AG04450 (cell line): ENCODE measurements around the gene SSBP4. TPM values are rescaled to one million over a fixed set of nuclear protein-coding genes. Genes with fewer than 3 reads are reported as not detected.

Experiments used
- CTCF ChIA-PET: fragments of 300-600, 350-600 bp; formaldehyde crosslinking; extraction: SDS; loops from one replicate; lab custom pipeline; 2022; ENCODE audit warnings: antibody characterized with exemption, inconsistent platforms; lab: Charles Lee
- POLR2A ChIA-PET: fragments of 350-600 bp; formaldehyde crosslinking; extraction: SDS; loops from one replicate; lab custom pipeline; 2021; ENCODE audit warnings: antibody characterized with exemption, inconsistent platforms; lab: Yijun Ruan, JAX
- DNase-seq: peaks from one replicate; pipeline ENCODE4 v3.0.0-alpha.2; 2011; ENCODE audit warnings: low read depth, low spot score
- H3K27ac ChIP-seq: one replicate; pipeline ENCODE4 v1.5.1; 2012; ENCODE audit warnings: low read depth, low read length, control low read depth
- H3K27me3 ChIP-seq: one replicate; pipeline ENCODE4 v1.6.0; 2012; ENCODE audit warnings: low read length; ENCODE audit not compliant: control insufficient read depth, insufficient read depth
- H3K4me3 ChIP-seq: 2 replicates; pipeline ENCODE4 v1.5.1; 2011; ENCODE audit warnings: mild to moderate bottlenecking, low read depth, low read length, control low read depth
- H3K9me3 ChIP-seq: 2 replicates; pipeline ENCODE4 v1.5.1; 2012; ENCODE audit warnings: low read length; ENCODE audit not compliant: control insufficient read depth, insufficient read depth
- polyA plus RNA-seq: library from polyadenylated mRNA; depleted of rRNA; stranded (reverse); fragments of >200 nt; gene quantifications from 2 replicates; pipeline ENCODE4 v1.2.3, GENCODE V29; 2011
- TF ChIP-seq, protein P1 (sequence below): IDR thresholded peaks from 2 replicates; pipeline ENCODE4 v1.5.1; 2011; ENCODE audit warnings: low read depth, low read length, control low read depth, inconsistent platforms

The SSBP4 gene
- polyA plus RNA-seq, 1 experiment, result 9.4 TPM

DNA sequence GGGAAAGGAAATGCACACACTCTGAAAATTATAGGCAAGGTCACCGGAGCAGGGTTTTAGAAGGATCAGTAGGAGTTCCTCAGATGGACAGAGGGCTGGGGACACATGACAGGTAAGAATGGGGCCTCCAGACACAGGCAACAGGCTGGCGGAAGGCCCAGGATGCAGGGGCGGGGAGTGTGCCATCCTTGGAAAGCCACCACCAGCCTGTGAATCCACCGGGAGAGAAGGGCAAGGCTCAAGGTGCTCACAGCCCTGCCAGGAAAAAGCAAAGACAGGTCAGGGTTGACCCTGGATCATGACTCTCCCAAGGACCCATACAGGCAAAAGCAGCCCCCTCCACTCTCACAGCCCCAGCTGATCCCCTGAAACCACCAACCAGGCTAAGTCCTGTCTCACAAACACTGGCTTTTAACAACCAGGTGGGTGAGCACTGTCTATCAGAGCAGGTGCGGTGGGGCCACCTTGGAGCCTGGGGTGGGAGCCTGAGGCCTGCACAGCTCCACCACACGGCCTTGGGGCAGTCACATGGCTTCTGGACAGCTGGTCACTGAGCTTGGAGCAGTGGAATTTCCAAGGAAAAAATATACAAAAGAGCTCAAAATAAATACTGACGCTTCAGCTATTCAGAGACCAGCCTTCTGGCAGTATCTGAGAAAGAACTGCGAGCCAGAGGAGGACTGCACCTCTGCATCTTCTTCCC lies 54.0 kb downstream of the SSBP4 start:
- no peak for DNase-seq
- ChIA-PET CTCF (interaction anchor here (0.5 to 2.1 kb wide), 4 partner anchors 12 to 374 kb away, joined by 3 to 9 read pairs (median 4); no protein-coding TSS in a partner anchor), POLR2A (interaction anchor here (0.6 to 1.5 kb wide), 4 partner anchors 20 to 49 kb away, joined by 4 to 5 read pairs (median 4); partner anchors contain the start of gene ELL)
- Histone ChIP-seq H3K9me3 (no peaks in the 10 kb centered on the region; the same call in 1 of the 2 replicates), H3K27me3 (no peaks in the 10 kb centered on the region), H3K4me3 (no peak overlapping the region), H3K27ac (peak overlapping the region; percentile 47)
- TF ChIP-seq, protein P1, sequence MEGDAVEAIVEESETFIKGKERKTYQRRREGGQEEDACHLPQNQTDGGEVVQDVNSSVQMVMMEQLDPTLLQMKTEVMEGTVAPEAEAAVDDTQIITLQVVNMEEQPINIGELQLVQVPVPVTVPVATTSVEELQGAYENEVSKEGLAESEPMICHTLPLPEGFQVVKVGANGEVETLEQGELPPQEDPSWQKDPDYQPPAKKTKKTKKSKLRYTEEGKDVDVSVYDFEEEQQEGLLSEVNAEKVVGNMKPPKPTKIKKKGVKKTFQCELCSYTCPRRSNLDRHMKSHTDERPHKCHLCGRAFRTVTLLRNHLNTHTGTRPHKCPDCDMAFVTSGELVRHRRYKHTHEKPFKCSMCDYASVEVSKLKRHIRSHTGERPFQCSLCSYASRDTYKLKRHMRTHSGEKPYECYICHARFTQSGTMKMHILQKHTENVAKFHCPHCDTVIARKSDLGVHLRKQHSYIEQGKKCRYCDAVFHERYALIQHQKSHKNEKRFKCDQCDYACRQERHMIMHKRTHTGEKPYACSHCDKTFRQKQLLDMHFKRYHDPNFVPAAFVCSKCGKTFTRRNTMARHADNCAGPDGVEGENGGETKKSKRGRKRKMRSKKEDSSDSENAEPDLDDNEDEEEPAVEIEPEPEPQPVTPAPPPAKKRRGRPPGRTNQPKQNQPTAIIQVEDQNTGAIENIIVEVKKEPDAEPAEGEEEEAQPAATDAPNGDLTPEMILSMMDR, result no peak

DNA sequence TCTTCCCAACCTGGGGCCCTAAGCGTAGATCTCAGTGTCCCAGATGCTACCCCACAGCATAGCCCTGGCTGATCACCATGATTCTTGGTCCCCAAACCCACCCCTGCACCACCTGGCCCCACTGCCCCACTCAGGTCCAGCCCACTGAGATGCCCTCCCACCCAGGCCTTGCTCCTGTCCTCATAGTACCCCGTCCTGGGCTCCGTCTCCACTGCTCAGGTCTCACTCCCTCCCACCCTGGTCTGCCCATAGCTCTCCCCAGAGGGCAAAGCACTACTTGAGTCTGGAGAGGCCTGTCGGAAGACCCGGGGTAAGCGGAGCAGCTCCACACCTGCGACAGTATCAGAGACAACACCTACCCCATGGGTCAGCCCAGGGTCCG lies 54.5 kb downstream of the SSBP4 start:
- POLR2A ChIA-PET, result interaction anchor here (0.6 to 1.5 kb wide), 3 partner anchors 19 to 48 kb away, joined by 4 to 5 read pairs (median 4); partner anchors contain the start of gene ELL
- TF ChIP-seq, protein P1, result no peak
- Histone ChIP-seq H3K27me3 (no peaks in the 10 kb centered on the region), H3K4me3 (no peak overlapping the region), H3K9me3 (no peaks in the 10 kb centered on the region; the same call in 1 of the 2 replicates), H3K27ac (peak overlapping the region; percentile 47)
- CTCF ChIA-PET, result interaction anchor here (1.0 to 2.1 kb wide), 3 partner anchors 13 to 374 kb away, joined by 4 to 9 read pairs (median 5); no protein-coding TSS in a partner anchor
- no peak for DNase-seq

DNA sequence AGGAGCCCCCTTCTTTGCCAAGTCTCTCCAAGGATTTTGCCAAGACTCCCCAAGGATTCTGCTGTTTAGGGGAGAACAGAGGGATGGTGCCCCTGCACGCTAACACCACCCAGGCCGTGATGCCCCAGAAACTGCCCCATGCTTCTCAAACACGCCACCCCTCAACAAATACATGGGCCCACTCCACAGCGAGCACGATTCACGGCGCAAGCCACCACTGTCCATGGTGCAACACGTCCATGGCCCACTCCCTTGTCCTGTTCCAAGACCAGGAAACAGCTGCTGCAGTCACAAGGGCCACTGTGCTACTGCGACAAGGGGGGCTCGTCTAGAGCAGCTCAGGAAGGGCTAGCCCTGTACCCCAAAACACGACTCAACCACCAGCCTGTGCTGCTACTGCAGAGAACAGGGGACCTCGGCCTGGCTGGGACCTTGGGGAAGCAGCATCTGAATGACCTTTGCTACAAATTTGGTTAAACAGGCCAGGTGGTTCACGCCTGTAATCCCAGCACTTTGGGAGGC lies 55.2 kb downstream of the SSBP4 start:
- POLR2A ChIA-PET, result interaction anchor here (1.5 kb wide), 1 partner anchor 47 kb away, joined by 4 read pairs; the partner anchor contains the start of gene ELL
- H3K9me3 ChIP-seq, result no peaks in the 10 kb centered on the region; the same call in 1 of the 2 replicates
- no peak overlapping the region for H3K27ac ChIP-seq
- DNase-seq, result no peak
- H3K27me3 ChIP-seq, result no peaks in the 10 kb centered on the region
- no peak overlapping the region for H3K4me3 ChIP-seq
- TF ChIP-seq, protein P1, result no peak
- CTCF ChIA-PET, result interaction anchor here (2.0 kb wide), 1 partner anchor 13 kb away, joined by 6 read pairs; no protein-coding TSS in a partner anchor

DNA sequence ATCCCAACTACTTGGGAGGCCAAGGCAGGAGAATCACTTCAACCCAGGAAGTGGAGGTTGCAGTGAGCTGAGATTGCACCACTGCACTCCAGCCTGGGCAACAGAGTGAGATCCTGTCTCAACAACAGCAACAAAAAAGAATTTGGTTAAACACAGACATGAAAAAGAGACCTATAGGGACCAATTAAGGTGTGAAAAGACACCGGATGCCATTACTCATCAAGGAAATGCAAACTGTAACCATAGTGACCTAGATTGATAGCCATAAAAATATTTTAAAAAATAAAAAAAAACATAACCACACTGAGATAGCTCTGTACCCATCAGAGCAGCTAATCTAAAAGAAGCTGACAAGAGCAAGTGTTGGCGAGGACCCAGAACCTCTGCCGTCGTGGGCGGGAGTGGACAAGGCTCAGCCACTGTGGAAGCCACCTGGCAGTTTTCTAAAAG lies 55.8 kb downstream of the SSBP4 start:
- Histone ChIP-seq H3K27ac (no peak overlapping the region), H3K27me3 (no peaks in the 10 kb centered on the region), H3K4me3 (no peak overlapping the region), H3K9me3 (no peaks in the 10 kb centered on the region; the same call in 1 of the 2 replicates)
- TF ChIP-seq, protein P1, result no peak
- ChIA-PET POLR2A (no interaction called here), CTCF (interaction anchor here (2.0 kb wide), 1 partner anchor 14 kb away, joined by 6 read pairs; no protein-coding TSS in a partner anchor)
- DNase-seq, result no peak
